Neural cell (in vitro differentiated cells): ENCODE measurements around the gene OXER1. TPM values are rescaled to one million over a fixed set of nuclear protein-coding genes. Genes with fewer than 3 reads are reported as not detected.

Experiments
- H2AFZ ChIP-seq: fragments of 200-600, 300-800 bp; sonication (generic), shearing (Covaris generic); 2 replicates; pipeline ENCODE4 v1.6.0; 2014; ENCODE audit warnings: low read depth, mild to moderate bottlenecking, antibody characterized with exemption, low read length, moderate library complexity
- H3F3A ChIP-seq: fragments of 200-600 bp; shearing (Covaris generic); 2 replicates; pipeline ENCODE4 v1.6.1; 2016; ENCODE audit warnings: mild to moderate bottlenecking, moderate library complexity, mixed read lengths, antibody characterized with exemption, low read length; ENCODE audit not compliant: insufficient read depth, poor library complexity, severe bottlenecking
- H3K27ac ChIP-seq: fragments of 200-600, 300-800 bp; sonication (generic), shearing (Covaris generic); 2 replicates; pipeline ENCODE4 v1.5.1; 2014; ENCODE audit warnings: mild to moderate bottlenecking, low read length, moderate library complexity
- H3K27me3 ChIP-seq: fragments of 300-800, 200-600 bp; sonication (generic), shearing (Covaris generic); 2 replicates; pipeline ENCODE4 v1.6.0; 2014; ENCODE audit warnings: mild to moderate bottlenecking, low read depth, low read length, moderate library complexity; ENCODE audit not compliant: insufficient read depth
- H3K36me3 ChIP-seq: fragments of 300-800, 200-600 bp; sonication (generic), shearing (Covaris generic); 2 replicates; pipeline ENCODE4 v1.5.1; 2014; ENCODE audit warnings: mild to moderate bottlenecking, antibody characterized with exemption, low read length, moderate library complexity; ENCODE audit not compliant: insufficient read depth
- H3K4me2 ChIP-seq: fragments of 300-800, 200-600 bp; sonication (generic), shearing (Covaris generic); 2 replicates; pipeline ENCODE4 v1.6.0; 2014; ENCODE audit warnings: mild to moderate bottlenecking, low read length
- H3K4me3 ChIP-seq: fragments of 300-800, 200-600 bp; sonication (generic), shearing (Covaris generic); 2 replicates; pipeline ENCODE4 v1.5.1; 2014; ENCODE audit warnings: mild to moderate bottlenecking, low read length, moderate library complexity
- H3K79me2 ChIP-seq: fragments of 200-600 bp; shearing (Covaris generic); replicated peaks from 2 replicates; pipeline ENCODE4 v1.6.0; 2014; ENCODE audit warnings: mild to moderate bottlenecking, low read length, moderate library complexity; ENCODE audit not compliant: insufficient read depth
- H3K9ac ChIP-seq: fragments of 300-800, 200-600 bp; sonication (generic), shearing (Covaris generic); 2 replicates; pipeline ENCODE4 v1.6.1; 2016; ENCODE audit warnings: mild to moderate bottlenecking, low read length, mixed read lengths
- H3K9me2 ChIP-seq: fragments of 200-600 bp; shearing (Covaris generic); 2 replicates; pipeline ENCODE4 v1.6.1; 2016; ENCODE audit warnings: mild to moderate bottlenecking, low read length, mixed read lengths; ENCODE audit not compliant: insufficient read depth
- H3K9me3 ChIP-seq: fragments of 200-600, 300-800 bp; sonication (generic), shearing (Covaris generic); 2 replicates; pipeline ENCODE4 v1.6.1; 2016; ENCODE audit warnings: mild to moderate bottlenecking, mixed run types, low read length, moderate library complexity, mixed read lengths
- H4K20me1 ChIP-seq: fragments of 200-600 bp; shearing (Covaris generic); 2 replicates; pipeline ENCODE4 v1.6.1; 2016; ENCODE audit warnings: mild to moderate bottlenecking, mixed run types; ENCODE audit not compliant: insufficient read depth
- EZH2 ChIP-seq: fragments of 200-600, 300-800 bp; shearing (Covaris generic), sonication (generic); IDR thresholded peaks from 2 replicates; pipeline ENCODE4 v1.6.1; 2014; ENCODE audit warnings: antibody characterized with exemption, low read length, borderline replicate concordance, mild to moderate bottlenecking; ENCODE audit not compliant: insufficient read depth, poor library complexity, severe bottlenecking
- MXI1 ChIP-seq: fragments of 450-650 bp; conservative IDR thresholded peaks from 2 replicates; pipeline ENCODE4 v1.6.1; 2014; ENCODE audit warnings: antibody characterized with exemption, mild to moderate bottlenecking; ENCODE audit not compliant: poor library complexity, severe bottlenecking
- POLR2AphosphoS5 ChIP-seq: IDR thresholded peaks from 2 replicates; pipeline ENCODE4 v1.6.1; 2012
- SMC3 ChIP-seq: fragments of 450-650 bp; conservative IDR thresholded peaks from 2 replicates; pipeline ENCODE4 v1.6.1; 2014; ENCODE audit warnings: antibody characterized with exemption, mild to moderate bottlenecking, moderate library complexity; ENCODE audit not compliant: poor library complexity
- TAF1 ChIP-seq: IDR thresholded peaks from 2 replicates; pipeline ENCODE4 v1.6.1; 2012; ENCODE audit warnings: low read depth
- polyA plus RNA-seq: library from polyadenylated mRNA; depleted of rRNA; stranded (reverse); fragments of >200 nt; gene quantifications from 2 replicates; pipeline ENCODE4 v1.2.3, GENCODE V29; 2014
- TF ChIP-seq, protein P1 (sequence below): fragments of 450-650 bp; IDR thresholded peaks from 2 replicates; pipeline ENCODE4 v1.5.1; 2014; ENCODE audit warnings: antibody characterized with exemption, mild to moderate bottlenecking, moderate library complexity; ENCODE audit not compliant: poor library complexity, severe bottlenecking
- TF ChIP-seq, protein P2 (sequence below): IDR thresholded peaks from 2 replicates; pipeline ENCODE4 v1.6.1; 2012; ENCODE audit warnings: borderline replicate concordance

Gene OXER1
- polyA plus RNA-seq, 1 donor from 2014 or later, result not detected

DNA sequence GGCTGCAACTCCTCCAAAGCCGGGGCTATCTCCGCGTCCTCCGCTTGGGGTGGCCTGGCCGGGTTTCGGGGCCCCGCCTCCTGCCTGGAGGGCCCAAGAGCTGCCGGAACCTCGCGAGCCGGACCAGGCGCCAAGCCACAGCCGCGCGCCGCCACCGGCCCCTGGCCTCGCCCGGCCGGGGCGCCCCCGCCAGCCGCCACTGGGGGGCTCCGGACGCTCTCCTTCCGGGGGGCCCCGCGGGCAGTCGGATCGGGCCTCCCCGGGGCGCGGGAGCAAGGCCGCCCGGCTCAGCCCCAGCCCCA, 45.8 kb upstream of the OXER1 start:
- H3K79me2 ChIP-seq, result no peaks in the 10 kb centered on the region
- peak overlapping the region; percentile 81 for H3K4me3 ChIP-seq
- H3K36me3 ChIP-seq, result no peaks in the 10 kb centered on the region
- no peaks in the 10 kb centered on the region for H3K9me3 ChIP-seq
- H3K9ac ChIP-seq, result peak overlapping the region; percentile 92
- no peaks in the 10 kb centered on the region for H3K27me3 ChIP-seq
- H3F3A ChIP-seq, result peaks cover 4% of the 10 kb centered on the region
- TF ChIP-seq MXI1 (no peak), EZH2 (no peak), SMC3 (no peak), POLR2AphosphoS5 (no peak)
- TF ChIP-seq, protein P1, sequence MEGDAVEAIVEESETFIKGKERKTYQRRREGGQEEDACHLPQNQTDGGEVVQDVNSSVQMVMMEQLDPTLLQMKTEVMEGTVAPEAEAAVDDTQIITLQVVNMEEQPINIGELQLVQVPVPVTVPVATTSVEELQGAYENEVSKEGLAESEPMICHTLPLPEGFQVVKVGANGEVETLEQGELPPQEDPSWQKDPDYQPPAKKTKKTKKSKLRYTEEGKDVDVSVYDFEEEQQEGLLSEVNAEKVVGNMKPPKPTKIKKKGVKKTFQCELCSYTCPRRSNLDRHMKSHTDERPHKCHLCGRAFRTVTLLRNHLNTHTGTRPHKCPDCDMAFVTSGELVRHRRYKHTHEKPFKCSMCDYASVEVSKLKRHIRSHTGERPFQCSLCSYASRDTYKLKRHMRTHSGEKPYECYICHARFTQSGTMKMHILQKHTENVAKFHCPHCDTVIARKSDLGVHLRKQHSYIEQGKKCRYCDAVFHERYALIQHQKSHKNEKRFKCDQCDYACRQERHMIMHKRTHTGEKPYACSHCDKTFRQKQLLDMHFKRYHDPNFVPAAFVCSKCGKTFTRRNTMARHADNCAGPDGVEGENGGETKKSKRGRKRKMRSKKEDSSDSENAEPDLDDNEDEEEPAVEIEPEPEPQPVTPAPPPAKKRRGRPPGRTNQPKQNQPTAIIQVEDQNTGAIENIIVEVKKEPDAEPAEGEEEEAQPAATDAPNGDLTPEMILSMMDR, result peak; percentile 47
- TF ChIP-seq, protein P2, sequence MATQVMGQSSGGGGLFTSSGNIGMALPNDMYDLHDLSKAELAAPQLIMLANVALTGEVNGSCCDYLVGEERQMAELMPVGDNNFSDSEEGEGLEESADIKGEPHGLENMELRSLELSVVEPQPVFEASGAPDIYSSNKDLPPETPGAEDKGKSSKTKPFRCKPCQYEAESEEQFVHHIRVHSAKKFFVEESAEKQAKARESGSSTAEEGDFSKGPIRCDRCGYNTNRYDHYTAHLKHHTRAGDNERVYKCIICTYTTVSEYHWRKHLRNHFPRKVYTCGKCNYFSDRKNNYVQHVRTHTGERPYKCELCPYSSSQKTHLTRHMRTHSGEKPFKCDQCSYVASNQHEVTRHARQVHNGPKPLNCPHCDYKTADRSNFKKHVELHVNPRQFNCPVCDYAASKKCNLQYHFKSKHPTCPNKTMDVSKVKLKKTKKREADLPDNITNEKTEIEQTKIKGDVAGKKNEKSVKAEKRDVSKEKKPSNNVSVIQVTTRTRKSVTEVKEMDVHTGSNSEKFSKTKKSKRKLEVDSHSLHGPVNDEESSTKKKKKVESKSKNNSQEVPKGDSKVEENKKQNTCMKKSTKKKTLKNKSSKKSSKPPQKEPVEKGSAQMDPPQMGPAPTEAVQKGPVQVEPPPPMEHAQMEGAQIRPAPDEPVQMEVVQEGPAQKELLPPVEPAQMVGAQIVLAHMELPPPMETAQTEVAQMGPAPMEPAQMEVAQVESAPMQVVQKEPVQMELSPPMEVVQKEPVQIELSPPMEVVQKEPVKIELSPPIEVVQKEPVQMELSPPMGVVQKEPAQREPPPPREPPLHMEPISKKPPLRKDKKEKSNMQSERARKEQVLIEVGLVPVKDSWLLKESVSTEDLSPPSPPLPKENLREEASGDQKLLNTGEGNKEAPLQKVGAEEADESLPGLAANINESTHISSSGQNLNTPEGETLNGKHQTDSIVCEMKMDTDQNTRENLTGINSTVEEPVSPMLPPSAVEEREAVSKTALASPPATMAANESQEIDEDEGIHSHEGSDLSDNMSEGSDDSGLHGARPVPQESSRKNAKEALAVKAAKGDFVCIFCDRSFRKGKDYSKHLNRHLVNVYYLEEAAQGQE, result no peak
- peak overlapping the region; percentile 85 for H3K27ac ChIP-seq
- H3K9me2 ChIP-seq, result no peaks in the 10 kb centered on the region
- H3K4me2 ChIP-seq, result peak overlapping the region; percentile 32
- H4K20me1 ChIP-seq, result no peaks in the 10 kb centered on the region
- peak overlapping the region; percentile 6 for H2AFZ ChIP-seq

DNA sequence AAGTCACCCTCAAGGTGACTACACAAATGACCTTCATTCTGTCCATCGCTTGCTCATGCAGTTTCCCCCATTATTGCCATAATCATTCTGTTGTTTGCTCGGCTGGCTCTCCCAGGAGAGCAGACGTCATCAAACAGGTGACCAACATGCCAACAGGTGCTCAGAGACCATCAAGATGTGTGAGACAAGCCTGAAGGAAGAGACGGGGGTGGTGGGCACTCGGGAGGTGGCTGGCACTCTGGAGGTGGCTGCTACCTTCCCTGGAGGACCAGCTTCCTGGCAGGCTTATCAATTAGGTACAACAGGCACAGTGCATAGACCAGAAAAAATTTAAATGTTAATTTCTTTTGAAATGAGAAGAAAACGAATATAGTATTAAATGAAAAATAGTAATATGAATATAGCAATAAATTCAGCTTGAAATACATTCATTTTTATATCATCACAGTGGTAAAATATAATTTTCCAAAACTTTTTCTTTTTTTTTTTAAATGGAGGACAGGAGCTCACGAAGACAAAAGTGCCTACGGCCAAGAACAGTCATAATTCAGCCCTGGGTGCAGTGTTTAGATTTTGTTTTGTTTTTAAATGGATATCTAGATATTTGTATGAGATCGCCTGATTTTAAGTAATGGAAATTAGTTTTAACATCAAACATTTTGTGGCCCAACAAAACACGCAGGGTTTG, 45.3 kb upstream of the OXER1 start:
- peak overlapping the region; percentile 92 for H3K9ac ChIP-seq
- H3K4me2 ChIP-seq, result peak overlapping the region; percentile 32
- peak overlapping the region; percentile 6 for H2AFZ ChIP-seq
- H3K9me2 ChIP-seq, result no peaks in the 10 kb centered on the region
- peak; percentile 8 for TF ChIP-seq POLR2AphosphoS5
- TF ChIP-seq MXI1, result no peak
- peak overlapping the region; percentile 85 for H3K27ac ChIP-seq
- H4K20me1 ChIP-seq, result no peaks in the 10 kb centered on the region
- no peaks in the 10 kb centered on the region for H3K36me3 ChIP-seq
- H3K9me3 ChIP-seq, result no peaks in the 10 kb centered on the region
- peaks cover 4% of the 10 kb centered on the region for H3F3A ChIP-seq
- peak overlapping the region; percentile 62 for H3K4me3 ChIP-seq
- no peaks in the 10 kb centered on the region for H3K79me2 ChIP-seq
- H3K27me3 ChIP-seq, result no peaks in the 10 kb centered on the region

DNA sequence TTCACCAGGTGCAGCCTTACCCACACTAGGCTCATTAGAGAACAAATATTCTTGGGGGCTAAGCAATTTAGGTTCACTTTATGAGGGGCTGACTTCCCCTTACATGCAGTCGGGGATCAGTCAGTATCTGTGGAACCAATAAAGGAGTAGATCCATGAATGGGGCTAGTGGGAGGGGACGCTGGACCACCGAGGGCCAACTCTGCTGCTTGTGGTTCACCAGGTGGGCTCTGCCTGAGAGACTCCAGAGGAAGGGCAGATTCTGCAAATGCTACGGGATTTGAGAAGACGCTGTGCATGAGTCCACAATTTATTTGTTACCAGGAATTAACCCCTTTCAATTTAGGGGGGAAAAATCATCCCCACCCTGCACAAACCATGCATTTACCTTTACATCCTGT, 44.4 kb upstream of the OXER1 start:
- no peak overlapping the region for H3K9ac ChIP-seq
- no peak overlapping the region for H2AFZ ChIP-seq
- H3K27me3 ChIP-seq, result no peaks in the 10 kb centered on the region
- TF ChIP-seq, protein P1, result no peak
- no peak for TF ChIP-seq TAF1
- TF ChIP-seq SMC3, result no peak
- H3K27ac ChIP-seq, result no peak overlapping the region
- H3K4me3 ChIP-seq, result no peak overlapping the region
- H3K9me2 ChIP-seq, result no peaks in the 10 kb centered on the region
- no peaks in the 10 kb centered on the region for H3K79me2 ChIP-seq
- no peaks in the 10 kb centered on the region for H3K36me3 ChIP-seq
- no peaks in the 10 kb centered on the region for H4K20me1 ChIP-seq
- H3F3A ChIP-seq, result peaks cover 4% of the 10 kb centered on the region
- no peaks in the 10 kb centered on the region for H3K9me3 ChIP-seq
- H3K4me2 ChIP-seq, result no peak overlapping the region
